Adrenal gland (tissue), 5 donors: ENCODE measurements around the gene ADRA1B.

Experiments
- POLR2A ChIP-seq, 2 donors: fragments of 450-650 bp; IDR thresholded peaks; one replicate each; pipeline ENCODE4 v1.6.1; 2017; ENCODE audit warnings: antibody characterized with exemption in 2 of 2, mild to moderate bottlenecking in 2 of 2, moderate library complexity in 1 of 2
- TF ChIP-seq, protein P1 (sequence below), 6 experiments: fragments of 450-650 bp in 4 of 6; fragments of 200-600 bp in 2 of 6; sonication (generic) in 1 of 6; IDR thresholded peaks; 1 replicate in 5 of 6; 2 replicates in 1 of 6; pipeline versions ENCODE4 v1.5.1 to v1.8.0; 2016 to 2021; ENCODE audit warnings: antibody characterized with exemption in 6 of 6, mild to moderate bottlenecking in 2 of 6, moderate library complexity in 1 of 6
- donor health status: DM: no; HTN: no; CAD: no.

- TF ChIP-seq, protein P1, sequence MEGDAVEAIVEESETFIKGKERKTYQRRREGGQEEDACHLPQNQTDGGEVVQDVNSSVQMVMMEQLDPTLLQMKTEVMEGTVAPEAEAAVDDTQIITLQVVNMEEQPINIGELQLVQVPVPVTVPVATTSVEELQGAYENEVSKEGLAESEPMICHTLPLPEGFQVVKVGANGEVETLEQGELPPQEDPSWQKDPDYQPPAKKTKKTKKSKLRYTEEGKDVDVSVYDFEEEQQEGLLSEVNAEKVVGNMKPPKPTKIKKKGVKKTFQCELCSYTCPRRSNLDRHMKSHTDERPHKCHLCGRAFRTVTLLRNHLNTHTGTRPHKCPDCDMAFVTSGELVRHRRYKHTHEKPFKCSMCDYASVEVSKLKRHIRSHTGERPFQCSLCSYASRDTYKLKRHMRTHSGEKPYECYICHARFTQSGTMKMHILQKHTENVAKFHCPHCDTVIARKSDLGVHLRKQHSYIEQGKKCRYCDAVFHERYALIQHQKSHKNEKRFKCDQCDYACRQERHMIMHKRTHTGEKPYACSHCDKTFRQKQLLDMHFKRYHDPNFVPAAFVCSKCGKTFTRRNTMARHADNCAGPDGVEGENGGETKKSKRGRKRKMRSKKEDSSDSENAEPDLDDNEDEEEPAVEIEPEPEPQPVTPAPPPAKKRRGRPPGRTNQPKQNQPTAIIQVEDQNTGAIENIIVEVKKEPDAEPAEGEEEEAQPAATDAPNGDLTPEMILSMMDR (IDR thresholded peaks at IDR 0.05), result no peak
- no peak for TF ChIP-seq POLR2A (IDR thresholded peaks at IDR 0.05)
Observed at GRCh38 chr5:159933531-159934485, 17.5 kb downstream of the ADRA1B start.
